Activated naive CD4-positive, alpha-beta T cell treated with anti-CD3 and anti-CD28 coated beads, Interleukin-2, amount 10 ng/mL, durations not matched to agents 7 days and 5 days (primary cell): Measurements from ENCODE around the gene RBBP9.
A peak's percentile ranks its signal among the peaks of the same experiment; 100 is the strongest.

Experiments
- CTCF ChIA-PET: fragments of 350-600 bp; sonication (Branson Sonifier 250); formaldehyde crosslinking; loops from one replicate; lab custom pipeline; 2021; ENCODE audit warnings: antibody characterized with exemption; lab: Charles Lee
- DNase-seq: peaks from one replicate; pipeline ENCODE4 v3.0.0-alpha.2; 2020
- H3K27ac Mint-ChIP-seq: one replicate; pipeline ENCODE4 v1.8.0; 2021; ENCODE audit warnings: mild to moderate bottlenecking, moderate library complexity, mixed read lengths
- H3K27me3 Mint-ChIP-seq: one replicate; pipeline ENCODE4 v1.8.0; 2021; ENCODE audit warnings: mild to moderate bottlenecking, mixed read lengths
- H3K36me3 Mint-ChIP-seq: one replicate; pipeline ENCODE4 v1.8.0; 2021; ENCODE audit warnings: mixed read lengths
- H3K4me1 Mint-ChIP-seq: one replicate; pipeline ENCODE4 v1.8.0; 2021; ENCODE audit warnings: mixed read lengths
- H3K4me3 Mint-ChIP-seq: one replicate; pipeline ENCODE4 v1.8.0; 2021; ENCODE audit warnings: mild to moderate bottlenecking, moderate library complexity, mixed read lengths
- H3K9me3 Mint-ChIP-seq: one replicate; pipeline ENCODE4 v1.8.0; 2021; ENCODE audit warnings: mixed read lengths

RBBP9 gene

GRCh38 chr20:18477218-18477617, 19.8 kb downstream of the RBBP9 start:
- peaks cover 32% of the 10 kb centered on the region for H3K36me3 Mint-ChIP-seq
- H3K9me3 Mint-ChIP-seq = no peaks in the 10 kb centered on the region
- no peak for DNase-seq
- H3K27me3 Mint-ChIP-seq = no peaks in the 10 kb centered on the region
- H3K4me1 Mint-ChIP-seq = no peaks in the 10 kb centered on the region
- H3K27ac Mint-ChIP-seq = no peak overlapping the region
- CTCF ChIA-PET = interaction anchor here (1.1 kb wide), 1 partner anchor 16 kb away, joined by 4 read pairs; no protein-coding TSS in a partner anchor
- no peak overlapping the region for H3K4me3 Mint-ChIP-seq

- peaks cover 36% of the 10 kb centered on the region for H3K4me1 Mint-ChIP-seq
Measured at GRCh38 chr20:18466894-18467730, 29.9 kb downstream of the RBBP9 start, which contains the start of the genes DZANK1 and POLR3F. Gene DZANK1 (minus strand): TSS chr20:18467030. CDS start chr20:18465358, 1,672 bp downstream. Gene POLR3F (plus strand): TSS chr20:18467390. CDS start chr20:18467507, 117 bp downstream.

GRCh38 chr20:18466574-18466893, 30.5 kb downstream of the RBBP9 start:
- peak overlapping the region; percentile 94 for H3K4me3 Mint-ChIP-seq
- CTCF ChIA-PET = interaction anchor here (1.3 kb wide), 1 partner anchor 31 kb away, joined by 3 read pairs; the partner anchor contains the start of gene RBBP9
- no peak overlapping the region for H3K27ac Mint-ChIP-seq
- no peaks in the 10 kb centered on the region for H3K9me3 Mint-ChIP-seq
- no peak for DNase-seq
- peaks cover 36% of the 10 kb centered on the region for H3K4me1 Mint-ChIP-seq
- H3K27me3 Mint-ChIP-seq = peaks cover 5% of the 10 kb centered on the region
- peaks cover 5% of the 10 kb centered on the region for H3K36me3 Mint-ChIP-seq

More at GRCh38 chr20:18466894-18467730, 29.9 kb downstream of the RBBP9 start, which contains the start of the genes DZANK1 and POLR3F:
- Mint-ChIP-seq H3K27ac (peak within 1 kb of the TSS; percentile 90), H3K36me3 (peaks cover 5% of the 10 kb centered on the region), H3K9me3 (no peaks in the 10 kb centered on the region), H3K4me3 (peak within 1 kb of the TSS; percentile 94), H3K27me3 (peaks cover 5% of the 10 kb centered on the region)
- CTCF ChIA-PET = interaction anchor here (1.3 kb wide), 1 partner anchor 30 kb away, joined by 3 read pairs; the partner anchor contains the start of gene RBBP9
- peak; percentile 96 for DNase-seq

GRCh38 chr20:18465536-18466200, 31.4 kb downstream of the RBBP9 start:
- CTCF ChIA-PET = no interaction called here
- no peak for DNase-seq
- no peak overlapping the region for H3K27ac Mint-ChIP-seq
- peaks cover 36% of the 10 kb centered on the region for H3K4me1 Mint-ChIP-seq
- H3K4me3 Mint-ChIP-seq = peak overlapping the region; percentile 94
- no peaks in the 10 kb centered on the region for H3K9me3 Mint-ChIP-seq
- H3K36me3 Mint-ChIP-seq = peaks cover 5% of the 10 kb centered on the region
- H3K27me3 Mint-ChIP-seq = peaks cover 5% of the 10 kb centered on the region

- Mint-ChIP-seq H3K27ac (no peak overlapping the region), H3K9me3 (peaks cover 4% of the 10 kb centered on the region), H3K36me3 (no peaks in the 10 kb centered on the region), H3K27me3 (no peaks in the 10 kb centered on the region), H3K4me1 (no peaks in the 10 kb centered on the region), H3K4me3 (no peak overlapping the region)
- CTCF ChIA-PET = no interaction called here
- DNase-seq = no peak
Measured at GRCh38 chr20:18456600-18456999, 40.4 kb downstream of the RBBP9 start.

- no peaks in the 10 kb centered on the region for H3K9me3 Mint-ChIP-seq
- CTCF ChIA-PET = no interaction called here
- no peaks in the 10 kb centered on the region for H3K4me1 Mint-ChIP-seq
- H3K27ac Mint-ChIP-seq = no peak overlapping the region
- no peak for DNase-seq
- no peak overlapping the region for H3K4me3 Mint-ChIP-seq
- H3K36me3 Mint-ChIP-seq = no peaks in the 10 kb centered on the region
- no peaks in the 10 kb centered on the region for H3K27me3 Mint-ChIP-seq
Measured at GRCh38 chr20:18443886-18444285, 53.1 kb downstream of the RBBP9 start.

- H3K9me3 Mint-ChIP-seq = no peaks in the 10 kb centered on the region
- no peak for DNase-seq
- H3K4me3 Mint-ChIP-seq = no peak overlapping the region
- CTCF ChIA-PET = no interaction called here
- no peak overlapping the region for H3K27ac Mint-ChIP-seq
- peaks cover 4% of the 10 kb centered on the region for H3K27me3 Mint-ChIP-seq
- peaks cover 7% of the 10 kb centered on the region for H3K4me1 Mint-ChIP-seq
- no peaks in the 10 kb centered on the region for H3K36me3 Mint-ChIP-seq
Measured at GRCh38 chr20:18440403-18440802, 56.6 kb downstream of the RBBP9 start.

GRCh38 chr20:18436847-18437246, 60.2 kb downstream of the RBBP9 start:
- Mint-ChIP-seq H3K27ac (no peak overlapping the region), H3K4me3 (no peak overlapping the region), H3K36me3 (no peaks in the 10 kb centered on the region), H3K4me1 (peaks cover 7% of the 10 kb centered on the region), H3K9me3 (no peaks in the 10 kb centered on the region), H3K27me3 (peaks cover 4% of the 10 kb centered on the region)
- CTCF ChIA-PET = no interaction called here
- DNase-seq = no peak
